Measurements from ENCODE around the gene ARHGAP24.

DNA sequence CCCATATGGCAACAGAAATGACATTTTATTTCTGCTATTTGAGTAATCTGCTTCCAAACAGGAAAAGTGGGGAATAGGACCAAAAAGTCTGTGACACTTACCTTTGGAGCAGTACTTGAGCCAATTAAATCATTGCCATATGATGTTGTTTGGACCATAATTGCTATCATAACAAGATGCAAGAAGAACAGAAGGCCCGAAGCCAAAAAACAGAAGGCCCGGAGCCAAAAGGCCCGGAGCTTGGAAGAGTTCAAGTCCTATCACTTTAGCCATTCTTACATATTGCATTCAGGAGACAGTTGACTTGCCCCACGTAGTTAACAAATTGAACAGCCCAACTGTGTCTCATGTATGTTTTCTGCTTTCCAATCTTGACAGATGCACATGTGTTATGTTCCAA lies 285.6 kb downstream of the ARHGAP24 start:
- TF ChIP-seq, protein P1, sequence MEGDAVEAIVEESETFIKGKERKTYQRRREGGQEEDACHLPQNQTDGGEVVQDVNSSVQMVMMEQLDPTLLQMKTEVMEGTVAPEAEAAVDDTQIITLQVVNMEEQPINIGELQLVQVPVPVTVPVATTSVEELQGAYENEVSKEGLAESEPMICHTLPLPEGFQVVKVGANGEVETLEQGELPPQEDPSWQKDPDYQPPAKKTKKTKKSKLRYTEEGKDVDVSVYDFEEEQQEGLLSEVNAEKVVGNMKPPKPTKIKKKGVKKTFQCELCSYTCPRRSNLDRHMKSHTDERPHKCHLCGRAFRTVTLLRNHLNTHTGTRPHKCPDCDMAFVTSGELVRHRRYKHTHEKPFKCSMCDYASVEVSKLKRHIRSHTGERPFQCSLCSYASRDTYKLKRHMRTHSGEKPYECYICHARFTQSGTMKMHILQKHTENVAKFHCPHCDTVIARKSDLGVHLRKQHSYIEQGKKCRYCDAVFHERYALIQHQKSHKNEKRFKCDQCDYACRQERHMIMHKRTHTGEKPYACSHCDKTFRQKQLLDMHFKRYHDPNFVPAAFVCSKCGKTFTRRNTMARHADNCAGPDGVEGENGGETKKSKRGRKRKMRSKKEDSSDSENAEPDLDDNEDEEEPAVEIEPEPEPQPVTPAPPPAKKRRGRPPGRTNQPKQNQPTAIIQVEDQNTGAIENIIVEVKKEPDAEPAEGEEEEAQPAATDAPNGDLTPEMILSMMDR (IDR thresholded peaks at IDR 0.05) = no peak
- no peak for TF ChIP-seq ZFX (IDR thresholded peaks at IDR 0.05; ENCODE audit: borderline replicate concordance)

Data from 22Rv1 (cell line).